GM19351 (cell line): Measurements from ENCODE around the gene CYP1A1.

Experiments
- ATAC-seq: cut with Tn5 transposase; IDR thresholded peaks from one replicate; pipeline ENCODE4 v1.9.1; 2021; ENCODE audit warnings: mild to moderate bottlenecking, moderate library complexity; ENCODE audit not compliant: unreplicated experiment

The CYP1A1 gene

GRCh38 chr15:74695597-74696397, 29.5 kb downstream of the CYP1A1 start, which contains the start of gene EDC3:
Gene EDC3 (minus strand): TSS chr15:74696024. CDS start chr15:74675124, 20,900 bp downstream.
- peak; percentile 79 for ATAC-seq

- ATAC-seq, result no peak
Observed at GRCh38 chr15:74692327-74692726, 33.0 kb downstream of the CYP1A1 start.

- no peak for ATAC-seq
Observed at GRCh38 chr15:74683758-74684157, 41.6 kb downstream of the CYP1A1 start.

- ATAC-seq, result no peak
Observed at GRCh38 chr15:74682954-74683353, 42.4 kb downstream of the CYP1A1 start.

- ATAC-seq, result no peak
Observed at GRCh38 chr15:74680456-74680855, 44.9 kb downstream of the CYP1A1 start.

GRCh38 chr15:74676801-74677200, 48.5 kb downstream of the CYP1A1 start:
- no peak for ATAC-seq

GRCh38 chr15:74674161-74674560, 51.2 kb downstream of the CYP1A1 start:
- no peak for ATAC-seq

GRCh38 chr15:74669627-74670026, 55.7 kb downstream of the CYP1A1 start:
- no peak for ATAC-seq
